Neuronal stem cell (in vitro differentiated cells): ENCODE results near the gene STAG2.

Experiments
- DNase-seq: peaks from one replicate; pipeline ENCODE4 v3.0.0-alpha.2; 2013; ENCODE audit warnings: low spot score
- H2AFZ ChIP-seq: one replicate; pipeline ENCODE4 v1.6.1; 2013; ENCODE audit warnings: mild to moderate bottlenecking, low read length, inconsistent platforms
- H2AK5ac ChIP-seq: 2 replicates; pipeline ENCODE4 v1.6.1; 2013; ENCODE audit warnings: low read depth, mild to moderate bottlenecking, inconsistent platforms, low read length, moderate library complexity, mixed read lengths
- H2BK120ac ChIP-seq: 2 replicates; pipeline ENCODE4 v1.6.1; 2013; ENCODE audit warnings: low read depth, mild to moderate bottlenecking, inconsistent platforms, low read length, moderate library complexity, mixed read lengths
- H2BK12ac ChIP-seq: one replicate; pipeline ENCODE4 v1.6.1; 2013; ENCODE audit warnings: low read length, inconsistent platforms
- H2BK15ac ChIP-seq: 2 replicates; pipeline ENCODE4 v1.6.1; 2013; ENCODE audit warnings: mild to moderate bottlenecking, low read length, inconsistent platforms, mixed read lengths
- H2BK5ac ChIP-seq: one replicate; pipeline ENCODE4 v1.6.1; 2013; ENCODE audit warnings: inconsistent platforms, mild to moderate bottlenecking, low read length, moderate library complexity
- H3K14ac ChIP-seq: one replicate; pipeline ENCODE4 v1.6.1; 2013; ENCODE audit warnings: low read length, inconsistent platforms
- H3K18ac ChIP-seq: 2 replicates; pipeline ENCODE4 v1.6.1; 2013; ENCODE audit warnings: low read length, inconsistent platforms
- H3K23ac ChIP-seq: 2 replicates; pipeline ENCODE4 v1.6.1; 2013; ENCODE audit warnings: low read depth, mild to moderate bottlenecking, mixed read lengths, low read length, inconsistent platforms; ENCODE audit not compliant: poor library complexity
- H3K27ac ChIP-seq: replicated peaks from 3 replicates; pipeline ENCODE4 v1.5.1; 2013; ENCODE audit warnings: low read length, inconsistent platforms
- H3K27me3 ChIP-seq, 3 experiments: 2 replicates each; pipeline ENCODE4 v1.6.1; 2013; ENCODE audit warnings: low read length in 3 of 3, mild to moderate bottlenecking in 2 of 3, inconsistent platforms in 1 of 3, low read depth in 1 of 3, mixed read lengths in 1 of 3, moderate library complexity in 1 of 3; ENCODE audit not compliant: control insufficient read depth in 3 of 3, insufficient read depth in 3 of 3
- H3K36me3 ChIP-seq, 2 donors: replicated peaks in 1 of 2; 2 replicates each; pipeline ENCODE4 v1.6.1; 2013; ENCODE audit warnings: low read length in 2 of 2; ENCODE audit not compliant: control insufficient read depth in 2 of 2, insufficient read depth in 2 of 2
- H3K4ac ChIP-seq: 2 replicates; pipeline ENCODE4 v1.6.1; 2013; ENCODE audit warnings: inconsistent platforms, mild to moderate bottlenecking, low read length, moderate library complexity
- H3K4me1 ChIP-seq, 2 donors: 1 replicate in 1 of 2; 2 replicates in 1 of 2; pipeline ENCODE4 v1.6.1; 2013; ENCODE audit warnings: low read length in 2 of 2, low read depth in 1 of 2; ENCODE audit not compliant: control insufficient read depth in 2 of 2, insufficient read depth in 1 of 2
- H3K4me2 ChIP-seq: one replicate; pipeline ENCODE4 v1.6.1; 2013; ENCODE audit warnings: mild to moderate bottlenecking, low read length, inconsistent platforms; ENCODE audit not compliant: insufficient read depth, poor library complexity, severe bottlenecking
- H3K4me3 ChIP-seq, 2 donors: 2 replicates each; pipeline ENCODE4 v1.5.1; 2013; ENCODE audit warnings: low read length in 2 of 2, mild to moderate bottlenecking in 2 of 2, inconsistent platforms in 1 of 2, moderate library complexity in 1 of 2
- H3K79me1 ChIP-seq: one replicate; pipeline ENCODE4 v1.6.1; 2013; ENCODE audit warnings: low read depth, mild to moderate bottlenecking, inconsistent platforms, low read length, moderate library complexity
- H3K9ac ChIP-seq: one replicate; pipeline ENCODE4 v1.6.1; 2013; ENCODE audit warnings: mild to moderate bottlenecking, low read depth, low read length, inconsistent platforms; ENCODE audit not compliant: poor library complexity
- H3K9me3 ChIP-seq, 2 donors: replicated peaks in 1 of 2; 2 replicates each; pipeline versions ENCODE3 to v1.6.1; 2013; ENCODE audit warnings: low read length in 2 of 2, mild to moderate bottlenecking in 2 of 2, inconsistent platforms in 1 of 2, low read depth in 1 of 2, mixed read lengths in 1 of 2, moderate library complexity in 1 of 2; ENCODE audit not compliant: control insufficient read depth in 2 of 2, insufficient read depth in 1 of 2
- H4K8ac ChIP-seq: one replicate; pipeline ENCODE4 v1.6.1; 2013; ENCODE audit warnings: low read depth, mild to moderate bottlenecking, inconsistent platforms, low read length, moderate library complexity
- H4K91ac ChIP-seq: one replicate; pipeline ENCODE4 v1.6.1; 2013; ENCODE audit warnings: low read length, low read depth, mild to moderate bottlenecking, inconsistent platforms; ENCODE audit not compliant: poor library complexity
- WGBS, 2 donors: extraction: QIAGEN DNeasy Blood & Tissue Kit; methylation state at CpG; one replicate each; pipeline ENCODE4 v1.1.7; 2013; ENCODE audit warnings: missing lambda C conversion rate in 2 of 2, mixed read lengths in 1 of 2; ENCODE audit not compliant: insufficient read length in 2 of 2, insufficient replicate concordance in 1 of 2; ENCODE audit errors: extremely low coverage in 2 of 2; 5-methylcytosine and 5-hydroxymethylcytosine counted together

Gene STAG2

GRCh38 chrX:124085063-124085462, 123.6 kb downstream of the STAG2 start:
- Histone ChIP-seq H3K36me3 (peaks cover 6 to 94% of the 10 kb centered on the region in 2 donors), H3K27ac (no peak overlapping the region), H2BK15ac (no peak overlapping the region), H3K9me3 (peaks cover 0 to 2% of the 10 kb centered on the region in 2 donors), H4K91ac (no peak overlapping the region), H2BK120ac (no peak overlapping the region), H2AK5ac (no peak overlapping the region), H3K79me1 (no peaks in the 10 kb centered on the region), H3K23ac (no peak overlapping the region), H4K8ac (no peak overlapping the region), H3K4me3 (no peak overlapping the region), H2BK5ac (no peak overlapping the region), H3K14ac (no peak overlapping the region), H3K18ac (no peak overlapping the region), H2BK12ac (no peak overlapping the region), H2AFZ (no peak overlapping the region), H3K4me2 (no peak overlapping the region), H3K9ac (no peak overlapping the region), H3K4ac (no peak overlapping the region), H3K4me1 (no peaks in the 10 kb centered on the region), H3K27me3 (no peaks in the 10 kb centered on the region)
- WGBS, 2 donors, result no CpG with 5 or more reads among the region's 2 CpGs
- DNase-seq, result no peak

- H3K4me1 ChIP-seq, result no peaks in the 10 kb centered on the region
- H2BK120ac ChIP-seq, result no peak overlapping the region
- no peak overlapping the region for H3K18ac ChIP-seq
- no peak for DNase-seq
- no peak overlapping the region for H4K91ac ChIP-seq
- H4K8ac ChIP-seq, result no peak overlapping the region
- no peak overlapping the region for H3K27ac ChIP-seq
- H2BK12ac ChIP-seq, result no peak overlapping the region
- no peak overlapping the region for H3K9ac ChIP-seq
- no peak overlapping the region for H3K4me2 ChIP-seq
- no peak overlapping the region for H3K4me3 ChIP-seq
- no peak overlapping the region for H3K14ac ChIP-seq
- no peak overlapping the region for H2BK15ac ChIP-seq
- H3K79me1 ChIP-seq, result no peaks in the 10 kb centered on the region
- H3K27me3 ChIP-seq, result no peaks in the 10 kb centered on the region
- H3K23ac ChIP-seq, result no peak overlapping the region
- no peak overlapping the region for H3K4ac ChIP-seq
- H2AK5ac ChIP-seq, result no peak overlapping the region
- no peak overlapping the region for H2BK5ac ChIP-seq
- no CpG with 5 or more reads among the region's 7 CpGs for WGBS, 2 donors
- peaks cover 9 to 94% of the 10 kb centered on the region in 2 donors for H3K36me3 ChIP-seq
- no peak overlapping the region for H2AFZ ChIP-seq
- no peaks in the 10 kb centered on the region for H3K9me3 ChIP-seq
Measured at GRCh38 chrX:124086411-124086810, 124.9 kb downstream of the STAG2 start.

GRCh38 chrX:124087000-124087746, 125.7 kb downstream of the STAG2 start:
- no peak overlapping the region for H2BK15ac ChIP-seq

GRCh38 chrX:124093222-124093621, 131.7 kb downstream of the STAG2 start:
- Histone ChIP-seq H3K4me1 (no peaks in the 10 kb centered on the region), H2AK5ac (no peak overlapping the region), H2BK5ac (no peak overlapping the region), H3K18ac (no peak overlapping the region), H3K79me1 (no peaks in the 10 kb centered on the region), H3K27ac (no peak overlapping the region), H3K9me3 (peaks cover 0 to 6% of the 10 kb centered on the region in 2 donors), H3K4me3 (no peak overlapping the region), H3K27me3 (no peaks in the 10 kb centered on the region), H2BK12ac (no peak overlapping the region), H3K4ac (no peak overlapping the region), H3K23ac (no peak overlapping the region), H3K14ac (no peak overlapping the region), H2BK120ac (no peak overlapping the region), H2AFZ (no peak overlapping the region), H3K4me2 (no peak overlapping the region), H2BK15ac (no peak overlapping the region), H3K9ac (no peak overlapping the region), H4K91ac (no peak overlapping the region), H4K8ac (no peak overlapping the region), H3K36me3 (peaks cover 3 to 86% of the 10 kb centered on the region in 2 donors)
- WGBS, 2 donors, result no CpG with 5 or more reads among the region's 4 CpGs
- no peak for DNase-seq

More at GRCh38 chrX:124087000-124087746, 125.7 kb downstream of the STAG2 start:
- Histone ChIP-seq H3K9me3 (no peaks in the 10 kb centered on the region), H3K4me1 (no peaks in the 10 kb centered on the region), H3K36me3 (peaks cover 9 to 94% of the 10 kb centered on the region in 2 donors), H4K8ac (no peak overlapping the region), H2BK120ac (no peak overlapping the region), H2BK12ac (no peak overlapping the region), H3K4me2 (no peak overlapping the region), H3K79me1 (no peaks in the 10 kb centered on the region), H3K4ac (no peak overlapping the region), H3K27me3 (no peaks in the 10 kb centered on the region), H3K14ac (no peak overlapping the region), H3K18ac (no peak overlapping the region), H3K23ac (no peak overlapping the region), H2AFZ (no peak overlapping the region), H4K91ac (no peak overlapping the region), H3K27ac (no peak overlapping the region), H3K4me3 (no peak overlapping the region), H2AK5ac (no peak overlapping the region), H3K9ac (no peak overlapping the region), H2BK5ac (no peak overlapping the region)
- no CpG with 5 or more reads among the region's 6 CpGs for WGBS, 2 donors
- DNase-seq, result no peak
